ENCODE data around the gene KRT86. TPM values are rescaled to one million over a fixed set of nuclear protein-coding genes. Genes with fewer than 3 reads are reported as not detected.

Gene KRT86
- total RNA-seq (2021; fragmentation: NEBNext Ultra II Directional; extraction: Animal tissue kit (Norgen Biotek cat#: 25700)), result 0.15 TPM in 1 of 2 replicates, not detected in the other
- 0.09 and 0.12 TPM in 2 replicates for polyA plus RNA-seq (2011; rRNA removed)
- not detected for polyA plus RNA-seq (2011; cell fraction: cytosol; rRNA removed)
- polyA plus RNA-seq (2011; cell fraction: nucleus; rRNA removed), result 0.14 TPM
- not detected in 4 replicates for polyA plus RNA-seq (2012, experiment 1 of 2)
- not detected for polyA plus RNA-seq (2012, experiment 2 of 2)
- 0.06 TPM for polyA plus RNA-seq (2013, experiment 1 of 2)
- 0.09 TPM for polyA plus RNA-seq (2013, experiment 2 of 2)
- not detected in 2 replicates for polyA minus RNA-seq (2011; rRNA and poly(A)+ RNA removed)
- not detected for polyA minus RNA-seq (2011; cell fraction: cytosol; rRNA and poly(A)+ RNA removed)
- polyA minus RNA-seq (2011; cell fraction: nucleus; rRNA and poly(A)+ RNA removed), result not detected
- long read RNA-seq, experiment 1, result 0 reads
- long read RNA-seq, experiment 2, result 0 reads

DNA sequence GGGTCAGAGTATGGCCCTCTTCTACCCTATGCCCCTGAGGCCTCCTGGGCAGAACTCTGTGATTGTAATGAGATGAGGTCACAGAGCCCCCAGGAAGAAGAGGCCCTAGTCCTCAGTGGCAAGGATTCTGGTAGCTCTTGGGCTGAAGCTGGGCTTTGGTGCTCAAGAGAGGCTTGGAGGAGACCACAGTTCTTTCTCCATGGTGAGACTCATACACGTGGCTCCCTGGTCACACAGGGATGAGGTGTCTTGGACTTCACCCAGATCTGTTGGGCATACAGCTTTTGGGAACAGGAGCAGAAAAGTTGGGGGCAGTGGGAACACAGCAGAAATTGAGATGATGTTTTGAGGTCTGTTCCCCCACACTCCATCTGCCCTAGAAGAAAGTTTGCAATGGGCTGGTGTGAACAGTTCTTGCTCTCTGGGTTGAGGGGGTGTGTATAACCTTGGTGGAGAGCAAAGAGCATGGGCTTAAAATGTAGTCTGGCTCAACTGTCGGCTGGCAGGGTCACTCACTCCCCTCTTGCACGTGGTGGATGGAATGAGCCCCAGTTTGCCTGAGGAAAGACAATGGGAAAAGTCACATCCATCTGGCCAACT, at the start of gene KRT86:
Gene KRT86, plus strand, starts transcription at position 125 of the 600 bp plus-strand sequence. CDS start 27,272 bp downstream, outside the sequence.
- no peak within 1 kb of the TSS for H3K4me2 ChIP-seq (ENCODE audit: insufficient read depth in 1 of 2, low read depth in 2 of 2, low read length in 2 of 2)
- no peak within 1 kb of the TSS for H3K4me3 ChIP-seq (ENCODE audit: extremely low read depth in 1 of 4, insufficient read depth in 2 of 4, low read depth in 3 of 4, low read length in 4 of 4)
- peaks cover 0 to 4% (median 0%) of the 10 kb centered on the region in 4 experiments; a peak in 1 of 7 replicates for H3K4me1 ChIP-seq (replicated peaks in 1 of 4; ENCODE audit: control insufficient read depth in 3 of 4, insufficient read depth in 4 of 4, low read length in 3 of 4)
- no peak within 1 kb of the TSS for H2AK5ac ChIP-seq (ENCODE audit: low read depth, low read length)
- no peak within 1 kb of the TSS for H3K23ac ChIP-seq (ENCODE audit: insufficient read length)
- H4K20me1 ChIP-seq (replicated peaks in 1 of 2; ENCODE audit: control insufficient read depth in 1 of 2, insufficient read depth in 2 of 2, low read length in 2 of 2), result no peaks in the 10 kb centered on the region
- H3K36me3 ChIP-seq (ENCODE audit: control insufficient read depth in 2 of 4, insufficient read depth in 4 of 4, low read length in 3 of 4), result no peaks in the 10 kb centered on the region
- H4K5ac ChIP-seq (ENCODE audit: insufficient read length, low read depth, low read length), result no peak within 1 kb of the TSS
- peaks cover 0 to 11% (median 5%) of the 10 kb centered on the region in 4 experiments; a peak in 4 of 7 replicates for H3K27me3 ChIP-seq (replicated peaks in 1 of 4; ENCODE audit: control insufficient read depth in 3 of 4, extremely low read depth in 1 of 4, insufficient read depth in 3 of 4, low read length in 3 of 4)
- ChIA-PET POLR2A (ENCODE audit: partially characterized antibody) (no interaction called here), CTCF (ENCODE audit: partially characterized antibody) (interaction anchor here (1.1 to 10.7 kb wide), 14 partner anchors 9 to 119 kb away, joined by 3 to 99 read pairs (median 4); no protein-coding TSS in a partner anchor)
- no peaks in the 10 kb centered on the region for H3K9me3 ChIP-seq (ENCODE audit: insufficient read depth in 2 of 2, low read depth in 1 of 2, low read length in 1 of 2)
- no peak within 1 kb of the TSS for H2BK12ac ChIP-seq (ENCODE audit: low read depth, low read length)
- H2BK15ac ChIP-seq (ENCODE audit: low read length), result no peak within 1 kb of the TSS
- H3K79me1 ChIP-seq (ENCODE audit: low read depth, low read length), result no peaks in the 10 kb centered on the region; the same call in 1 of the 2 replicates
- H3K4ac ChIP-seq (replicated peaks; ENCODE audit: insufficient read length, low read depth, low read length), result no peak within 1 kb of the TSS
- 78% methylated on average over 3 of the region's 3 CpGs; no CpG with 5 or more reads in 1 of the 2 experiments for WGBS, 2 experiments (ENCODE audit: extremely low coverage in 1 of 2, insufficient coverage in 1 of 2, insufficient read length in 1 of 2, insufficient replicate concordance in 2 of 2, low coverage in 1 of 2, low lambda C conversion rate in 2 of 2, missing lambda C conversion rate in 1 of 2)
- H3K56ac ChIP-seq (replicated peaks; ENCODE audit: insufficient read length, low read depth, low read length), result no peak within 1 kb of the TSS
- no peak within 1 kb of the TSS for H3K18ac ChIP-seq (ENCODE audit: extremely low read depth, low read length)
- no peak within 1 kb of the TSS for H3K27ac ChIP-seq (ENCODE audit: low read depth, low read length)
- H2BK120ac ChIP-seq (replicated peaks; ENCODE audit: low read depth, low read length), result no peak within 1 kb of the TSS
- DNase-seq (ENCODE audit: low read depth in 1 of 2, low spot score in 2 of 2), result no peak
- no peak within 1 kb of the TSS for H3K9ac ChIP-seq (replicated peaks in 1 of 4; ENCODE audit: extremely low read depth in 1 of 4, low read depth in 3 of 4, low read length in 3 of 4)
- no peak for FAIRE-seq
- no peak within 1 kb of the TSS for H2AFZ ChIP-seq (ENCODE audit: low read length)
- H2BK5ac ChIP-seq (ENCODE audit: low read depth, low read length), result no peak within 1 kb of the TSS
- H4K91ac ChIP-seq (replicated peaks; ENCODE audit: insufficient read length, low read length), result no peak within 1 kb of the TSS
- H2BK20ac ChIP-seq (ENCODE audit: low read length), result no peak within 1 kb of the TSS
- H3K79me2 ChIP-seq (ENCODE audit: control insufficient read depth in 1 of 2, insufficient read depth in 2 of 2, low read length in 2 of 2), result no peaks in the 10 kb centered on the region
- H3K23me2 ChIP-seq (ENCODE audit: low read depth, low read length), result peaks cover 4% of the 10 kb centered on the region; the same call in 1 of the 2 replicates
- H4K8ac ChIP-seq (ENCODE audit: extremely low read depth, insufficient read depth, low read length), result no peak within 1 kb of the TSS
- no peak within 1 kb of the TSS for H3K14ac ChIP-seq (ENCODE audit: insufficient read length)
- TF ChIP-seq CHD2 (IDR thresholded peaks at IDR 0.05; ENCODE audit: low read length) (no peak), FOSL1 (IDR thresholded peaks at IDR 0.05; ENCODE audit: insufficient read depth, low read depth, low read length) (no peak), RBBP5 (IDR thresholded peaks at IDR 0.05; ENCODE audit: borderline replicate concordance, low read depth, low read length) (no peak), POLR2AphosphoS5 (IDR thresholded peaks at IDR 0.05; ENCODE audit: low read depth, low read length) (no peak), GTF2F1 (IDR thresholded peaks at IDR 0.05; ENCODE audit: borderline replicate concordance, low read depth, low read length) (no peak), CBX5 (IDR thresholded peaks at IDR 0.05; ENCODE audit: low read depth, low read length) (no peak), RFX5 (IDR thresholded peaks at IDR 0.05; ENCODE audit: borderline replicate concordance, low read depth, low read length) (no peak), EZH2 (IDR thresholded peaks at IDR 0.05; ENCODE audit: low read depth, low read length, severe bottlenecking) (no peak)
- TF ChIP-seq, protein P1, sequence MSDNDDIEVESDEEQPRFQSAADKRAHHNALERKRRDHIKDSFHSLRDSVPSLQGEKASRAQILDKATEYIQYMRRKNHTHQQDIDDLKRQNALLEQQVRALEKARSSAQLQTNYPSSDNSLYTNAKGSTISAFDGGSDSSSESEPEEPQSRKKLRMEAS (IDR thresholded peaks at IDR 0.05), result no peak
- TF ChIP-seq, protein P2, sequence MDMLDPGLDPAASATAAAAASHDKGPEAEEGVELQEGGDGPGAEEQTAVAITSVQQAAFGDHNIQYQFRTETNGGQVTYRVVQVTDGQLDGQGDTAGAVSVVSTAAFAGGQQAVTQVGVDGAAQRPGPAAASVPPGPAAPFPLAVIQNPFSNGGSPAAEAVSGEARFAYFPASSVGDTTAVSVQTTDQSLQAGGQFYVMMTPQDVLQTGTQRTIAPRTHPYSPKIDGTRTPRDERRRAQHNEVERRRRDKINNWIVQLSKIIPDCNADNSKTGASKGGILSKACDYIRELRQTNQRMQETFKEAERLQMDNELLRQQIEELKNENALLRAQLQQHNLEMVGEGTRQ (IDR thresholded peaks at IDR 0.05; ENCODE audit: low read length), result no peak
